Measurements from ENCODE around the gene FAHD1. TPM values are rescaled to one million over a fixed set of nuclear protein-coding genes. Genes with fewer than 3 reads are reported as not detected.

FAHD1 gene
- total RNA-seq, 1 donor from 2014 or later = 26.5 TPM

- DNase-seq = no peak
- Mint-ChIP-seq H3K9me3 (ENCODE audit: unreplicated experiment) (peaks cover 12% of the 10 kb centered on the region), H3K27ac (ENCODE audit: unreplicated experiment) (no peak overlapping the region), H3K4me1 (ENCODE audit: low read depth, unreplicated experiment) (no peaks in the 10 kb centered on the region), H3K36me3 (ENCODE audit: unreplicated experiment) (peaks cover 20% of the 10 kb centered on the region), H3K27me3 (ENCODE audit: unreplicated experiment) (peaks cover 3% of the 10 kb centered on the region), H3K4me3 (ENCODE audit: unreplicated experiment) (no peak overlapping the region)
- TF ChIP-seq CTCF (IDR thresholded peaks at IDR 0.05; ENCODE audit: partially characterized antibody, unreplicated experiment) = no peak
These were observed 26.3 kb upstream of the FAHD1 start for GRCh38 chr16:1800701-1801100.

GRCh38 chr16:1807626-1808025 lies 19.4 kb upstream of the FAHD1 start:
- Mint-ChIP-seq H3K4me3 (ENCODE audit: unreplicated experiment) (no peak overlapping the region), H3K9me3 (ENCODE audit: unreplicated experiment) (peaks cover 1% of the 10 kb centered on the region), H3K27me3 (ENCODE audit: unreplicated experiment) (no peaks in the 10 kb centered on the region), H3K36me3 (ENCODE audit: unreplicated experiment) (peaks cover 5% of the 10 kb centered on the region), H3K4me1 (ENCODE audit: low read depth, unreplicated experiment) (peaks cover 2% of the 10 kb centered on the region), H3K27ac (ENCODE audit: unreplicated experiment) (no peak overlapping the region)
- no peak for DNase-seq
- no peak for TF ChIP-seq CTCF (IDR thresholded peaks at IDR 0.05; ENCODE audit: partially characterized antibody, unreplicated experiment)

GRCh38 chr16:1808691-1809090 lies 18.3 kb upstream of the FAHD1 start:
- Mint-ChIP-seq H3K36me3 (ENCODE audit: unreplicated experiment) (peaks cover 5% of the 10 kb centered on the region), H3K27me3 (ENCODE audit: unreplicated experiment) (no peaks in the 10 kb centered on the region)

GRCh38 chr16:1809281-1809801 lies 17.7 kb upstream of the FAHD1 start:
- DNase-seq = no peak

More at GRCh38 chr16:1808691-1809090, 18.3 kb upstream of the FAHD1 start:
- Mint-ChIP-seq H3K9me3 (ENCODE audit: unreplicated experiment) (peaks cover 1% of the 10 kb centered on the region), H3K4me3 (ENCODE audit: unreplicated experiment) (no peak overlapping the region), H3K27ac (ENCODE audit: unreplicated experiment) (no peak overlapping the region), H3K4me1 (ENCODE audit: low read depth, unreplicated experiment) (peaks cover 2% of the 10 kb centered on the region)
- TF ChIP-seq CTCF (IDR thresholded peaks at IDR 0.05; ENCODE audit: partially characterized antibody, unreplicated experiment) = no peak
- no peak for DNase-seq

More at GRCh38 chr16:1809281-1809801, 17.7 kb upstream of the FAHD1 start:
- peaks cover 5% of the 10 kb centered on the region for H3K36me3 Mint-ChIP-seq (ENCODE audit: unreplicated experiment)
- no peak overlapping the region for H3K27ac Mint-ChIP-seq (ENCODE audit: unreplicated experiment)
- H3K9me3 Mint-ChIP-seq (ENCODE audit: unreplicated experiment) = peaks cover 3% of the 10 kb centered on the region
- H3K4me3 Mint-ChIP-seq (ENCODE audit: unreplicated experiment) = no peak overlapping the region
- no peaks in the 10 kb centered on the region for H3K27me3 Mint-ChIP-seq (ENCODE audit: unreplicated experiment)
- TF ChIP-seq CTCF (IDR thresholded peaks at IDR 0.05; ENCODE audit: partially characterized antibody, unreplicated experiment) = no peak
- H3K4me1 Mint-ChIP-seq (ENCODE audit: low read depth, unreplicated experiment) = peaks cover 2% of the 10 kb centered on the region
